GM12878 (cell line): ENCODE measurements around the gene PLPP7.

Experiments used
- CEBPB ChIP-seq, 2 experiments: fragments of 150-350 bp in 1 of 2; IDR thresholded peaks; 2 replicates each; pipeline ENCODE4 v1.6.1; 2012 to 2014; ENCODE audit warnings: low read depth in 2 of 2, low read length in 2 of 2, borderline replicate concordance in 1 of 2, inconsistent platforms in 1 of 2
- CTCF ChIP-seq, 3 experiments: IDR thresholded peaks in 2 of 3; conservative IDR thresholded peaks in 1 of 3; 2 replicates each; pipeline ENCODE4 v1.5.1; 2011; ENCODE audit warnings: low read depth in 3 of 3, low read length in 3 of 3, mild to moderate bottlenecking in 3 of 3, control low read depth in 2 of 3, moderate library complexity in 2 of 3, inconsistent platforms in 1 of 3, mixed read lengths in 1 of 3; ENCODE audit not compliant: control insufficient read depth in 2 of 3, insufficient read depth in 1 of 3; ENCODE audit errors: extremely low read depth in 1 of 3
- EZH2 ChIP-seq: IDR thresholded peaks from 2 replicates; pipeline ENCODE4 v1.6.1; 2012; ENCODE audit warnings: low read depth, mild to moderate bottlenecking, control low read depth, inconsistent platforms, low read length, borderline replicate concordance; ENCODE audit not compliant: control insufficient read depth
- FOXM1 ChIP-seq: IDR thresholded peaks from 2 replicates; pipeline ENCODE4 v1.6.1; 2012; ENCODE audit warnings: low read depth, mild to moderate bottlenecking, inconsistent platforms, low read length, moderate library complexity
- KAT2A ChIP-seq: conservative IDR thresholded peaks from 2 replicates; pipeline ENCODE4 v1.6.1; 2011; ENCODE audit warnings: low read depth, low read length; ENCODE audit not compliant: control insufficient read depth
- MYB ChIP-seq: fragments of 150-350 bp; IDR thresholded peaks from 2 replicates; pipeline ENCODE4 v1.6.1; 2014; ENCODE audit warnings: mild to moderate bottlenecking, low read depth, low read length, borderline replicate concordance
- POLR2A ChIP-seq: IDR thresholded peaks from 2 replicates; pipeline ENCODE4 v1.6.1; 2011; ENCODE audit warnings: low read depth, mild to moderate bottlenecking, low read length
- POLR2AphosphoS5 ChIP-seq: IDR thresholded peaks from 2 replicates; pipeline ENCODE4 v1.6.1; 2011; ENCODE audit warnings: mild to moderate bottlenecking, low read length, inconsistent platforms
- REST ChIP-seq: IDR thresholded peaks from 2 replicates; pipeline ENCODE4 v1.6.1; 2012; ENCODE audit warnings: mild to moderate bottlenecking, low read depth, low read length
- SMC3 ChIP-seq: IDR thresholded peaks from 2 replicates; pipeline ENCODE4 v1.6.1; 2011; ENCODE audit warnings: low read length, improper control_type of control experiment, borderline replicate concordance
- SRF ChIP-seq, 2 experiments: IDR thresholded peaks; 2 replicates each; pipeline ENCODE4 v1.6.1; 2011; ENCODE audit warnings: low read depth in 2 of 2, low read length in 2 of 2, mild to moderate bottlenecking in 1 of 2, moderate library complexity in 1 of 2
- ZNF24 ChIP-seq: fragments of 450-650 bp; IDR thresholded peaks from 2 replicates; pipeline ENCODE4 v1.6.1; 2017; ENCODE audit warnings: antibody characterized with exemption, mild to moderate bottlenecking

- TF ChIP-seq CEBPB (IDR thresholded peaks at IDR 0.05; ENCODE audit: borderline replicate concordance in 1 of 2, low read depth in 2 of 2, low read length in 2 of 2) (no peak), REST (no peak), POLR2A (no peak), MYB (no peak), EZH2 (no peak), SMC3 (no peak), SRF (IDR thresholded peaks at IDR 0.05; ENCODE audit: low read depth in 2 of 2, low read length in 2 of 2) (no peak), FOXM1 (no peak), POLR2AphosphoS5 (no peak), CTCF (IDR thresholded peaks at IDR 0.05 in 2 of 3, conservative IDR thresholded peaks at IDR 0.05 in 1 of 3; ENCODE audit: control insufficient read depth in 2 of 3, extremely low read depth in 1 of 3, insufficient read depth in 1 of 3, low read depth in 3 of 3, low read length in 3 of 3) (no peak), KAT2A (no peak), ZNF24 (no peak)
These were observed 6.7 kb upstream of the PLPP7 start for GRCh38 chr9:131282688-131283422.
